Endodermal cell (in vitro differentiated cells): ENCODE data around the gene PNPLA6. TPM values are rescaled to one million over a fixed set of nuclear protein-coding genes. Genes with fewer than 3 reads are reported as not detected.
"Not testable (repeated sequence)": the region's sequence is repeated elsewhere in the genome, so short reads cannot be mapped to it uniquely, and the experiment has no call there.

Experiments used
- DNase-seq: peaks from one replicate; pipeline ENCODE4 v3.0.0-alpha.2; 2017
- H3K27ac ChIP-seq: 2 replicates; pipeline ENCODE4 v1.5.1; 2013; ENCODE audit warnings: mild to moderate bottlenecking, low read depth, low read length, moderate library complexity
- H3K27me3 ChIP-seq: 2 replicates; pipeline ENCODE4 v1.6.1; 2013; ENCODE audit warnings: mild to moderate bottlenecking, low read length, moderate library complexity; ENCODE audit not compliant: insufficient read depth, control insufficient read depth, poor library complexity, severe bottlenecking
- H3K36me3 ChIP-seq: 2 replicates; pipeline ENCODE4 v1.7.0; 2013; ENCODE audit warnings: mild to moderate bottlenecking, low read length, moderate library complexity; ENCODE audit not compliant: control insufficient read depth, insufficient read depth
- H3K4me1 ChIP-seq: one replicate; pipeline ENCODE4 v1.7.0; 2013; ENCODE audit warnings: low read length; ENCODE audit not compliant: control insufficient read depth, insufficient read depth
- H3K4me3 ChIP-seq: 2 replicates; pipeline ENCODE4 v1.5.1; 2013; ENCODE audit warnings: mild to moderate bottlenecking, low read length, moderate library complexity
- H3K9ac ChIP-seq: 2 replicates; pipeline ENCODE4 v1.6.1; 2013; ENCODE audit warnings: mild to moderate bottlenecking, low read length, moderate library complexity; ENCODE audit not compliant: poor library complexity, severe bottlenecking; ENCODE audit errors: extremely low read depth
- H3K9me3 ChIP-seq: 2 replicates; pipeline ENCODE4 v1.6.1; 2013; ENCODE audit warnings: mild to moderate bottlenecking, low read length, moderate library complexity; ENCODE audit not compliant: control insufficient read depth
- H3K27ac Mint-ChIP-seq: 2 replicates; pipeline ENCODE4 v1.8.0; 2020; ENCODE audit warnings: mixed read lengths
- H3K27me3 Mint-ChIP-seq: 2 replicates; pipeline ENCODE4 v1.8.0; 2021; ENCODE audit warnings: mild to moderate bottlenecking, mixed read lengths; ENCODE audit not compliant: insufficient read depth
- H3K36me3 Mint-ChIP-seq: 2 replicates; pipeline ENCODE4 v1.8.0; 2020; ENCODE audit warnings: low read depth, mixed read lengths
- H3K4me1 Mint-ChIP-seq: 2 replicates; pipeline ENCODE4 v1.8.0; 2020; ENCODE audit warnings: mixed read lengths
- H3K4me3 Mint-ChIP-seq: 2 replicates; pipeline ENCODE4 v1.8.0; 2020; ENCODE audit warnings: mild to moderate bottlenecking, moderate library complexity, mixed read lengths
- H3K9me3 Mint-ChIP-seq: 2 replicates; pipeline ENCODE4 v1.8.0; 2020; ENCODE audit warnings: mild to moderate bottlenecking, mixed read lengths
- WGBS, 2 experiments: methylation state at CpG; one replicate each; pipeline versions ENCODE4 v1.1.5 to v1.1.7; 2013; ENCODE audit warnings: missing lambda C conversion rate in 2 of 2, mixed read lengths in 1 of 2; ENCODE audit not compliant: insufficient coverage in 1 of 2, insufficient read length in 1 of 2; 5-methylcytosine and 5-hydroxymethylcytosine counted together
- total RNA-seq, 2 donors: library from RNA; stranded (reverse); fragmentation: NEBNext Ultra II Directional in 1 of 2; extraction: Animal tissue kit (Norgen Biotek cat#: 25700) in 1 of 2; gene quantifications; 2 replicates in 1 of 2; 3 replicates in 1 of 2; pipeline ENCODE4 v1.2.1, GENCODE V29; 2021
- TF ChIP-seq, protein P1 (sequence below): fragments of 200-600 bp; sonication (generic); conservative IDR thresholded peaks from 2 replicates; pipeline ENCODE4 v1.5.0; 2021; ENCODE audit warnings: antibody characterized with exemption, mild to moderate bottlenecking

PNPLA6 gene
- total RNA-seq, 2 donors from 2014 or later, result 86.1 to 124 TPM

DNA sequence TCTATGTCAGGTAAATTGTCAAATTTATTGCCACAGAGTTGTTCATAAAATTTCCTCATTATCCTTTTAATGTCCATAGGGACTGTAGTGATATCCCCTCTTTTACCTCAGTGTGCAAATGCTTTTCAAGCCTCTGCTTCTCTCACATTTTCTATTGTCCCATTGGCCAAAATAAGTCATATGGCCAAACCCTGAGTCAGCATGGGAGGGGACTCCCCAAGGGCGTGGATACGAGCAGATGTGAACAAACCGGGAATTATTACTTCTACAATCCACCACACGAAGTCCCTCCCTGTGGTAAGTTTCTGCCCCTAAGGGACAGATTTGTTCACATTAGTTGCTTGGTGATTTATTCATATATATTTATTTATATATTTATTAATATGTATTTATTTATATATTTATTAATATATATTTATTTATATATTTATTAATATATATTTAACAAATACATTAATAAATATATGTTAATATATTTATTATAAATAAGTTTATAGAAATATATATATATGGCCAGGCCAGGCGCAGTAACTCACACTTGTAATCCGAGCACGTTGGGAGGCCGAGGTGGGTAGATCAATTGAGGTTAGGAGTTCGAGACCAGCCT is 40.0 kb downstream of the PNPLA6 start:
- Histone ChIP-seq H3K4me1 (no peaks in the 10 kb centered on the region), H3K9ac (no peak overlapping the region), H3K27me3 (peaks cover 16% of the 10 kb centered on the region), H3K9me3 (no peaks in the 10 kb centered on the region), H3K4me3 (no peak overlapping the region), H3K36me3 (no peaks in the 10 kb centered on the region), H3K27ac (no peak overlapping the region)
- Mint-ChIP-seq H3K27ac (no peak overlapping the region), H3K4me1 (no peaks in the 10 kb centered on the region), H3K9me3 (no peaks in the 10 kb centered on the region), H3K36me3 (no peaks in the 10 kb centered on the region), H3K27me3 (peaks cover 22% of the 10 kb centered on the region), H3K4me3 (no peak overlapping the region)
- DNase-seq, result no peak
- TF ChIP-seq, protein P1, sequence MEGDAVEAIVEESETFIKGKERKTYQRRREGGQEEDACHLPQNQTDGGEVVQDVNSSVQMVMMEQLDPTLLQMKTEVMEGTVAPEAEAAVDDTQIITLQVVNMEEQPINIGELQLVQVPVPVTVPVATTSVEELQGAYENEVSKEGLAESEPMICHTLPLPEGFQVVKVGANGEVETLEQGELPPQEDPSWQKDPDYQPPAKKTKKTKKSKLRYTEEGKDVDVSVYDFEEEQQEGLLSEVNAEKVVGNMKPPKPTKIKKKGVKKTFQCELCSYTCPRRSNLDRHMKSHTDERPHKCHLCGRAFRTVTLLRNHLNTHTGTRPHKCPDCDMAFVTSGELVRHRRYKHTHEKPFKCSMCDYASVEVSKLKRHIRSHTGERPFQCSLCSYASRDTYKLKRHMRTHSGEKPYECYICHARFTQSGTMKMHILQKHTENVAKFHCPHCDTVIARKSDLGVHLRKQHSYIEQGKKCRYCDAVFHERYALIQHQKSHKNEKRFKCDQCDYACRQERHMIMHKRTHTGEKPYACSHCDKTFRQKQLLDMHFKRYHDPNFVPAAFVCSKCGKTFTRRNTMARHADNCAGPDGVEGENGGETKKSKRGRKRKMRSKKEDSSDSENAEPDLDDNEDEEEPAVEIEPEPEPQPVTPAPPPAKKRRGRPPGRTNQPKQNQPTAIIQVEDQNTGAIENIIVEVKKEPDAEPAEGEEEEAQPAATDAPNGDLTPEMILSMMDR, result no peak
- WGBS, 2 experiments, result 85 to 95% methylated on average over 5 to 9 of the region's 9 CpGs

DNA sequence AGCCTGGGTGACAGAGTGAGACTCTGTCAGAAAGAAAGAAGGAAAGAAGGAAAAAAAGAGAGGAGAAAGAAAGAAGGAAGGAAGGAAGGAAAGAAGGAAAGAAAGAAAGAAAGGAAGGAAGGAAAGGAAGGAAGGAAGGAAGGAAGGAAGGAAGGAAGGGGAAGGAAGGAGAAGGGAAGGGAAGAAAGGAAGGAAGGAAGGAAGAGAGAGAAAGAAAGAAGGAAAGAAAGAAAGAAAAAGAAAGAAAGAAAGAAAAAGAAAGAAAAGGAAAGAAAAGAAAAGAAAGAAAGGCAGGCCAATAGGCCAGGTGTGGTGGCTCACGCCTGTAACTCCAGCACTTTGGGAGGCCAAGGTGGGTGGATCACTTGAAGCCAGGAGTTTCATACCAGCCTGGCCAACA is 41.9 kb downstream of the PNPLA6 start:
- H3K4me3 ChIP-seq, H3K27ac Mint-ChIP-seq, H3K9me3 Mint-ChIP-seq, H3K36me3 ChIP-seq, H3K27ac ChIP-seq, DNase-seq, H3K4me3 Mint-ChIP-seq, H3K4me1 Mint-ChIP-seq, H3K9me3 ChIP-seq, H3K4me1 ChIP-seq, H3K9ac ChIP-seq, H3K36me3 Mint-ChIP-seq: not testable (repeated sequence)
- peaks cover 16% of the 10 kb centered on the region for H3K27me3 ChIP-seq
- H3K27me3 Mint-ChIP-seq, result peaks cover 30% of the 10 kb centered on the region
- WGBS, 2 experiments, result 80 to 85% methylated on average over 1 of the region's 1 CpG

DNA sequence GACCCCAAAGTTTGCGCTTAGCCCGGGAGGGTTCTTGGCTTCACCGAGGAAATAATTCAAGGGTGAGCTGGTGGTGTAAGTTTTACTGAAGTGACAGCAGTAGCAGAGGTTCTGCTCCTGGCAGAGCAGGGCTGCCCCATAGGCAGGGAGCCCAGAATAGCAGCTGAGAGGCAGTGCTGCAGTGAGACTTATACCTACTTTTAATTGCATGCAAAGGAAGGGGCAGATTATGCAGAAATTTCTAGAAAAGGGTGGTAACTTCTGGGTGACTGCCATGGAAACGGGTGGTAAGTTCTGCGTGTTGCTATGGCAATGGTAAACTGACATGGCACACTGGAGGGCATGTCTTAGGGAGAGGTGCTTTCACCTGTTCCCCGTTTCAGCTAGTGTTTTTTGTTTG is 42.6 kb downstream of the PNPLA6 start:
- Histone ChIP-seq H3K36me3 (no peaks in the 10 kb centered on the region), H3K27me3 (peaks cover 16% of the 10 kb centered on the region), H3K9me3 (no peaks in the 10 kb centered on the region), H3K4me1 (no peaks in the 10 kb centered on the region), H3K27ac (no peak overlapping the region), H3K9ac (no peak overlapping the region), H3K4me3 (no peak overlapping the region)
- Mint-ChIP-seq H3K9me3 (no peaks in the 10 kb centered on the region), H3K27ac (no peak overlapping the region), H3K4me3 (no peak overlapping the region), H3K27me3 (peaks cover 34% of the 10 kb centered on the region), H3K36me3 (no peaks in the 10 kb centered on the region), H3K4me1 (no peaks in the 10 kb centered on the region)
- TF ChIP-seq, protein P1, result no peak
- WGBS, 2 experiments, result 71 to 78% methylated on average over 4 to 6 of the region's 6 CpGs
- no peak for DNase-seq

DNA sequence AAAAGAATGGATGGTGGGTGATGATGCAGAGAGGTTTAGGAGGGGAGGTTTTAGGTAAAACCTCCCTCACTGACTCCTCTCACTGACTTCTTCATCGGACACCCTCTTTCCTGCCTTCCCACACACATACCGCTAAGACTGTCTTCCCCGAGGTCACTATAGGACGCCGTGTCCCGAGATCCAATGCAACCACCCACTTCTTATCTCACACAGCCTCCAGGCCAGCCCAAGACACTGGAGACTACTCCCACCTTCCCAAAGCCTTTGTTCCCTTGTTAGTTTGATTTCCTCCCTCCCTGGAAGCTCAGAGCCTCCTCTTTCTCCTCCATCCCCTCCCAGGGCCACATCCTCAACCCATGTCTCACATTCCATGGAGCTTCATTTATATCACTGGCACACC is 43.7 kb downstream of the PNPLA6 start:
- no peak for DNase-seq
- no peak overlapping the region for H3K4me3 ChIP-seq
- peaks cover 32% of the 10 kb centered on the region for H3K27me3 Mint-ChIP-seq
- no peaks in the 10 kb centered on the region for H3K9me3 ChIP-seq
- H3K4me1 ChIP-seq, result no peaks in the 10 kb centered on the region
- H3K27me3 ChIP-seq, result peaks cover 16% of the 10 kb centered on the region
- no peak overlapping the region for H3K27ac Mint-ChIP-seq
- H3K36me3 Mint-ChIP-seq, result no peaks in the 10 kb centered on the region
- H3K27ac ChIP-seq, result no peak overlapping the region
- no peaks in the 10 kb centered on the region for H3K36me3 ChIP-seq
- 76 to 82% methylated on average over 3 to 6 of the region's 6 CpGs for WGBS, 2 experiments
- no peaks in the 10 kb centered on the region for H3K4me1 Mint-ChIP-seq
- H3K9ac ChIP-seq, result no peak overlapping the region
- no peaks in the 10 kb centered on the region for H3K9me3 Mint-ChIP-seq
- TF ChIP-seq, protein P1, result no peak
- H3K4me3 Mint-ChIP-seq, result no peak overlapping the region
